Measurements from ENCODE around the gene CTNND2. TPM values are rescaled to one million over a fixed set of nuclear protein-coding genes. Genes with fewer than 3 reads are reported as not detected.

Gene CTNND2
- polyA plus RNA-seq, 1 donor from 2014 or later: 67.0 TPM

- no peak overlapping the region for H2AFZ ChIP-seq (ENCODE audit: low read depth, low read length)
- TF ChIP-seq MXI1 (conservative IDR thresholded peaks at IDR 0.05; ENCODE audit: poor library complexity, severe bottlenecking): no peak
- TF ChIP-seq POLR2AphosphoS5 (IDR thresholded peaks at IDR 0.05): no peak
- TF ChIP-seq EZH2 (IDR thresholded peaks at IDR 0.05; ENCODE audit: borderline replicate concordance, insufficient read depth, low read length, poor library complexity, severe bottlenecking): no peak
- TF ChIP-seq TAF1 (IDR thresholded peaks at IDR 0.05; ENCODE audit: low read depth): no peak
- TF ChIP-seq EP300 (conservative IDR thresholded peaks at IDR 0.05; ENCODE audit: poor library complexity, severe bottlenecking): no peak
- TF ChIP-seq CTCF (IDR thresholded peaks at IDR 0.05; ENCODE audit: poor library complexity, severe bottlenecking): no peak
- TF ChIP-seq SMC3 (conservative IDR thresholded peaks at IDR 0.05; ENCODE audit: poor library complexity): no peak
- no peak for TF ChIP-seq REST (IDR thresholded peaks at IDR 0.05; ENCODE audit: borderline replicate concordance)
- TF ChIP-seq RAD21 (conservative IDR thresholded peaks at IDR 0.05): no peak
These were observed 610.7 kb downstream of the CTNND2 start for GRCh38 chr5:11293523-11293922.

GRCh38 chr5:11292648-11293356, 611.4 kb downstream of the CTNND2 start:
- TF ChIP-seq MXI1 (conservative IDR thresholded peaks at IDR 0.05; ENCODE audit: poor library complexity, severe bottlenecking) (no peak), TAF1 (IDR thresholded peaks at IDR 0.05; ENCODE audit: low read depth) (no peak), POLR2AphosphoS5 (IDR thresholded peaks at IDR 0.05) (no peak), RAD21 (conservative IDR thresholded peaks at IDR 0.05) (no peak), REST (IDR thresholded peaks at IDR 0.05; ENCODE audit: borderline replicate concordance) (no peak), SMC3 (conservative IDR thresholded peaks at IDR 0.05; ENCODE audit: poor library complexity) (no peak), CTCF (IDR thresholded peaks at IDR 0.05; ENCODE audit: poor library complexity, severe bottlenecking) (no peak), EZH2 (IDR thresholded peaks at IDR 0.05; ENCODE audit: borderline replicate concordance, insufficient read depth, low read length, poor library complexity, severe bottlenecking) (no peak), EP300 (conservative IDR thresholded peaks at IDR 0.05; ENCODE audit: poor library complexity, severe bottlenecking) (no peak)

More at GRCh38 chr5:11293523-11293922, 610.7 kb downstream of the CTNND2 start:
- Histone ChIP-seq H3K79me2 (replicated peaks; ENCODE audit: insufficient read depth, low read length) (no peaks in the 10 kb centered on the region), H3F3A (ENCODE audit: insufficient read depth, low read length, poor library complexity, severe bottlenecking) (no peaks in the 10 kb centered on the region), H3K9ac (ENCODE audit: low read length) (no peak overlapping the region), H3K4me2 (ENCODE audit: low read length) (no peak overlapping the region), H3K27ac (ENCODE audit: low read length) (no peak overlapping the region), H3K9me2 (ENCODE audit: insufficient read depth, low read length) (no peaks in the 10 kb centered on the region), H4K20me1 (ENCODE audit: insufficient read depth) (no peaks in the 10 kb centered on the region), H3K36me3 (ENCODE audit: insufficient read depth, low read length) (no peaks in the 10 kb centered on the region), H3K4me3 (ENCODE audit: low read length) (no peak overlapping the region), H3K27me3 (ENCODE audit: insufficient read depth, low read depth, low read length) (no peaks in the 10 kb centered on the region), H3K9me3 (ENCODE audit: low read length) (no peaks in the 10 kb centered on the region)

More at GRCh38 chr5:11292648-11293356, 611.4 kb downstream of the CTNND2 start:
- no peaks in the 10 kb centered on the region for H3K9me2 ChIP-seq (ENCODE audit: insufficient read depth, low read length)
- H3F3A ChIP-seq (ENCODE audit: insufficient read depth, low read length, poor library complexity, severe bottlenecking): no peaks in the 10 kb centered on the region
- no peaks in the 10 kb centered on the region for H3K9me3 ChIP-seq (ENCODE audit: low read length)
- no peaks in the 10 kb centered on the region for H3K36me3 ChIP-seq (ENCODE audit: insufficient read depth, low read length)
- H3K79me2 ChIP-seq (replicated peaks; ENCODE audit: insufficient read depth, low read length): no peaks in the 10 kb centered on the region
- no peaks in the 10 kb centered on the region for H4K20me1 ChIP-seq (ENCODE audit: insufficient read depth)
- no peak overlapping the region for H3K4me2 ChIP-seq (ENCODE audit: low read length)
- no peak overlapping the region for H3K4me3 ChIP-seq (ENCODE audit: low read length)
- H3K27ac ChIP-seq (ENCODE audit: low read length): no peak overlapping the region
- H2AFZ ChIP-seq (ENCODE audit: low read depth, low read length): no peak overlapping the region
- no peak overlapping the region for H3K9ac ChIP-seq (ENCODE audit: low read length)
- no peaks in the 10 kb centered on the region for H3K27me3 ChIP-seq (ENCODE audit: insufficient read depth, low read depth, low read length)
